Activated naive CD4-positive, alpha-beta T cell (primary cell): ENCODE results near the gene RIPPLY3.
"Not testable (repeated sequence)": the region's sequence is repeated elsewhere in the genome, so short reads cannot be mapped to it uniquely, and the experiment has no call there.

Experiments
- DNase-seq, 4 experiments: peaks; one replicate each; lab custom pipeline; 2025; lab: John Stamatoyannopoulos, UW

The RIPPLY3 gene

DNA sequence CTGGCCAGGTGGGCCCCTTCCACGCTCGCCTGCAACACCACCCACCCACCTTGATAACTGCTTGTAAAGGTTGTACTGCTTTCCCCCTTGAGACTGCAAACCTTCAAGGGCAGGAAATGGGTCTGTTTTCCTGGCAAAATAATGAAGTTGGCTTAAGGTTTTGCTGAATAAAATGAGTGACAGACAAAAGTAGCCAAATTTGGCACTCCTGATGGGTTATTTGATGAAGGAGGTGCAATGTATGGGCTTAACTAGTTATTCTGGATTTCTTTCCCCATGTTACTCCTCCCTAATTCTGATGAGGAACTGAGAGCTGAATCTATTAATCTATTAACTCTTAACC, 25.5 kb upstream of the RIPPLY3 start:
- DNase-seq = no peak

DNA sequence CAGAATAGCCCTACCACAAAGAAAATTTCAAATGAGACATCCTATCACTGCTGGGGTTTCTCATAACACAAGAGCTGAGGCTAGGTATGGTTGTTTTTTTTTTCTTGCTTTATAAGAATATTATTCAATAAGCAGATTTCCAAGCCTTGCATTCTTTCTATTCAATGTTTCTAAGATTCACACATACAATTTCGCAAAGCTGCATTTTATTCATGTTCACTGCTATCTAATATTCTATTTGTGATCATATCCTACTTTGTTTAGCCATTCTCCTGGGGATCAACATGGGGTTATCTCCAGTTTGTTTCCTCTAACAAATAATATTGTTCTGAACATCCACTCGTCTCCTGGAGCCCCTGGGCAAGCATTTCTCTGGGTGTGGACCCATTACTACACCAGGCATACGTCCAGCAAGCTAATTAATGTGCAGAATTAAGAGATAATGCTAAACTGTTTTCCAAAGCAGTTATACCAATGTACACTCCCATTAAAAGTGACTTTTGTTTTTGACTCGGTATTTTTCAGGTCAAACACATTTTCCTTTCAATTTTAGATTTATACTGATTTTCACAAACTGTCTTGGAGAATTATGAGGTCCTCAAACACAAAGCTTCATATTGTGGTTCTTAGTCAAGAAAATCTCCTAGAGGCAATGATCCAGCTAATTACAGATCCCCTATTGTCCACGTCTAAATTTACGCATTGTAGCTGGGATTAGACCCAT, 24.4 kb upstream of the RIPPLY3 start:
- DNase-seq = no peak

DNA sequence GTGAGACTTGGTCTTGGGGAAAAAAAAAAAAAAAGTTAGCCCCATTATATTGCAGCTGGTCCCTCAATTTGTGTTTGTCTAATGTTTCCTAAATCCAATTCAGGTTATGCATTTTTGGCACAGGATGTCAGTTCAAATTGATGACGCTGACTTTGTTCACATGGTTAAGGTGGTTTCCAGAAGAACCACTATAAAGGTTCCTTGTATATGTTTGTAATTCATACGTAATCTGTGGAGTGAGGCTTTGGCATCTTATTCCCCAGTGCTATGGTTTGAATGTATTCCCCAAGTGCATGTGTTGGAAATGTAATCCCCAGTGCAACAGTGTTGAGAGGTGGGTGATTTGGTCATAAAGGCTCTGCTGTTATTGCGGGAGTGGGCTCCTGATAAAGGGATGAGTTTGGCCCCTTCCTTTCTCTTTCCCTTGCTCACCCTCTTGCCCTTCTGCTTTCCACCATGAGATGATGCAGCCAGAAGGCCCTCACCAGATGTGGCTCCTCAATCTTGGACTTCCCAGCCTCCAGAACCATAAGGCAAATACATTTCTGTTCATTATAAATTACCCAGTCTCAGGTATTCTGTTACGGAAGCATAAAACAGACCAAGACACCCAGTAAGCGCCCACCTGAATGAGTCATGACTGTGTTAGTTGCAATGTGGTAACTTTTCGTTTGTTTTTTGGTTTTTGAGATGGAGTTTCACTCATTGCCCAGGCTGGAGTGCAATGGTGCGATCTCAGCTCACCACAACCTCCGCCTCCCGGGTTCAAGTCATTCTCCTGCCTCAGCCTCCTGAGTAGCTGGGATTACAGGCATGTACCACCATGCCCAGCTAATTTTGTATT, 20.5 kb upstream of the RIPPLY3 start:
- no peak for DNase-seq

DNA sequence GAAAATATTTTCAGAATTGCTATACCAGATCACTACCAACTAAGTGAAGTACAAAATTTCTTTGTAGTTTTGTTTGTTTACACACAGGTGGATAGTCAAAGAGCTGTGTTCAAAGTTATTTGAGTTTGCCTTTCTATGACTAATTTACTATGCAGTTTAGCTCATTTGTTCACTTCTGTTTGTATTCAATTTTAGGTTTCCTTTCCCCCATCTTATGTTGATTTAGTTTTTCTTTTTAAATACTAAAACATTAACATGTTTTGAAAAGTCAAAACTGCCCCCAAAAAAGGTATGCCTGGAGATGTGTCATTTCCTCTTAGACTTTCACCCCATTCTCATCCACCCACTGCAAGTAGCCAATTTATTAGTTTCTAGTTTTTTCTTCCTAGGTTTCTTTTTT, 18.7 kb upstream of the RIPPLY3 start:
- DNase-seq = no peak

DNA sequence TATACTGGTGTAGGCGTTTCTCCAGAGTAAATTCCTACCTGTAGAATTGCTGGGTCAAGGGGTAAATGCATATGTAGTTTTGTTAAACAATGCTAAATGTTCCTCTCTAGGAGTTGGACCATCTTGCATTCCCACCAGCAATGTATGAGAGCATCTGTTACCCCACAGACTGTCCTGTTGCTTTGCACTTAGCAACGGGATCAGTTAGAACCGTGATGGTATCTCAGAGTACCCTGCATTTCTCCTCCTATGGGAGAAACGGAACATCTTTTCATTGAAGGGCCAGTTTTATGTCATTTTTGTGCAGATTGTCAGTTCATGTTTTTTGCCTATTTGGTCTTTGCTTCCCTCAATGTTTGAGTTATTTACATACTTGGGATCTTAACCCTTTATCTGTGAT, 18.0 kb upstream of the RIPPLY3 start:
- DNase-seq = no peak

DNA sequence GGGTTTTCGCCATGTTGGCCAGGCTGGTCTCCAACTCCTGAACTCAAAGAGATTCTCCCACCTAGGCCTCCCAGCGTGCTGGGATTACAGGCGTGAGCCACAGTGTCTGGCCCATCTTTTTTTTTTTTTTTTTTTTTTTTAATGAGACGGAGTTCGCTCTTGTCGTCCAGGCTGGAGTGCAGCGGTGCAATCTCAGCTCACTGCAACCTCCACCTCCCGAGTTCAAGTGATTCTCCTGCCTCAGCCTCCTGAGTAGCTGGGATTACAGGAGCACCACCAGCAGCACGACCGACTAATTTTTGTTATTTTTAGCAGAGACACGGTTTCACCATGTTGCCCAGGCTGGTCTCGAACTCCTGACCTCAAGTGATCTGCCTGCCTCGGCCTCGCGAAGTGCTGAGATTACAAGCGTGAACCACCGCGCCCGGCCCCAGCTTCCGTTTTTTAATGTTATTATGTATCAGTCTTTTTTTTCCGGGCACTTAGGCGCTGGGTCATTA, 17.3 kb upstream of the RIPPLY3 start:
- DNase-seq = peak in 1 of 4 experiments; percentile 41

DNA sequence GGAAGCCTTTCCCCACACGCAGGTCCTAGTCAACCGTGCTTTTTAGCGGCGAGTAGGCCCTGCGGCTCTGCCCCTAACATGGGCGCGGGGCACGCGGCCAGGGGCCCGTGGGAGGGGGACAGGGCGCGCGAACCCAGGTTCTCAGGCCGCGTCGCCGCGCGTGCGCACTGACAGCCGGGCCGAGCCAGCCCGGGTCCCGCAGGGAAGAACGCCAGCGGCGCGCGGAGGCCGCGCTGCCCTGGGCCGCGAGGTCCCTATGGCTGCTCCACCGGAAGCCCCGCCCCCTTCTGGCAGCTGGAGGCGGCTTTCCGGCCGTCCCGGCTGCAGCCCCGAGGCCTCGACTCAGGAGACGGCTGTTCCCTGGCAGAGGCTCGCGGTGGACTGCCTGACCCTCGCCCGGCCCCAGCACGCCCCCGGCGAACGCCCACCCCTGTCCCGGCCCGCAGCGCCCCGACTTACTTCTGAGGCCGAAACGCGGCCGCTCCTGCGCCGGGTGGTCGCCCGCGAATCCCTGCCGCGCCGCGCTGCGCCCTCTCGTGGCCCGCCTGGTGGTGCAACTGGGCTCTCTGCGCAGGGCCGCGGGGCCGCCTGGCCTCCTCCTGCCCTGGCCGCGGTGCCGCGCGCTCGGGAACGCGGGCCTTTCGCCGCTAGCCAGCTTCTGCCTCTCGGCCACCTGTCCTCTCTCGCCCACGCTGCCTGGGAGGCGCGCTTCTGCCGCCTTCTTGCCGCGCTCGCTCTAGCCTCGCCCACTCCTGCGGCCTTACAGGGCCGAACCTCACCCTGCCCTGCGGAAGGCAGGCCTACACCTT, 16.6 kb upstream of the RIPPLY3 start:
- peak; percentile 60 to 79 (median 70) for DNase-seq

DNA sequence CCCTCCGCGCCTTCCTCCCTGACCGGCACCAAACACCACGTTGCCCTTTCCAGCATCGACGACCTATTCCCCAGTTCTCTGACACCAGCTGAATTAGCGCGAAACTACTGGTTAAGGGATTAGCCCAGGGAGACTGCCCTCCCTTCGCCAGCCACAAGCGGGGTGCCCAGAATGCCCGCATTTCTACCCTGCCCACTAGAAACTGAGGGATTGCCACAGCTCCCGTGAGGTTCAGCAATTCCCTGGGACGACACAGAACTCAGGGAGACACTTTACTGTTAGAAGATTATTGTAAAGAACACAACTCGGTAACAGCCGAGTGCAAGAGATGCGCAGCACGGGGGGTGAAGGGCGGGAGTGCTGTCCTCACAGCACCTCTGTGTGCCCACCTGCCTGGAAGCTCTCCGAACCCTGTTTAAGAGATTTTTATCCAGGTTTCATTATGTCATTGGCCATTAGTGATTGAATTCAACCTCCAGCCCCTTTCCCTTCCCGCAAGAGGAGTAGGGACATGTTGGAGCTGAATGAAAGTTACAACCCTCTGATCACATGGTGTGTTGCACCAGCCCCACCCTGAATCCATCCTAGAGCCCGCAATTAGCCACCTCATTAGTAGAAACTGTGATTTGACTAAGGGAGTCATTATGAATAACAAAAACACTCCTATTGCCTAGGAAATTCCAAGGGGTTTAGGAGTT, 15.8 kb upstream of the RIPPLY3 start:
- DNase-seq = no peak

DNA sequence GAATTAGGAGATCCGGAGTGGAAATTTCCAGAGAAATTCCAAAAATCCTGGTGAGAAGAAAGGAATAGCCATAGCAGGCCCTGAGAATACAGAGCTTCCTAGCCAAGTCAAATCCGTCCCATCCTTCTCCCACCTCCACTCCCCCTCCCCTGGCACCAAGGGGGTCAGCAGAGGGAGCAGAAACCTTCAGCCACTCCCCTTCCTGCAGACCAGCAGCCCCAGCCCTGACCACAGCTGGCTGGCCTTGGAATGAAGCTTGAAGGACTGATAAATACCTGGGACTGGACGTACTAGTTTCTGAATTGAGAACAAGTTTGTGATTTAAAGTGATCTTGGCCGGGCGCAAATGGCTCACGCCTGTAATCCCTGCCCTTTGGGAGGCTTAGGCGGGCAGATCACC, 13.8 kb upstream of the RIPPLY3 start:
- no peak for DNase-seq

DNA sequence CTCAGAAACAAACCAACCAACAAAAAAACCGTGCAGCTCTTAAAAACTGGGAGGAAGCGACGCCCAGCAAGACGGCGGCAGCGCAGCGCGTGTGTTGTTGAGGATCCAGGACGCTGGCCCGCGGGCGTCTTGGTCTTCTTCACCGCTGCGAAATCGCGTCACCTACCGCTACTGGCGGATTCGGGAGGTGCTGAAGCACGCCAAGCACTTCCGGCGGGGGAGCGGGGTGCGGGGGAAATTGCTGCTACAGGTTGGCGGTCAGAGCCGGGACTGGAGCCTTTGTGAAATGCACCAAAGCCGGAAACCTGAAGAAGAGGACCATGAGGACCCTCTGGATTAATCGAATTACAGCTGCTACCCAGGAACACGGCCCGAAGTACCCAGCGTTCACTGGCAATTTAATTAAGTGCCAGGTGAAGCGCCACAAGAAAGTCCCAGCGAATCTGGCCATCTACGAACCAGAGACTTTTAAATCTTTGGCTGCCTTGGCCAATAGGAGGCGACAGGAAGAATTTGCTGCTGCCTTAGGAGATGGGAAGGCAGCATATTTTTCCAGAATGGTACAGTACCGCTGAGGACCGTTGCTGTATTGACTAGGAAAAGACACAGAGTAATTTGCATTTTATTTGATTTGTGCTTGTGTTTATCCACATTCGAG, 11.9 kb upstream of the RIPPLY3 start:
- no peak for DNase-seq

DNA sequence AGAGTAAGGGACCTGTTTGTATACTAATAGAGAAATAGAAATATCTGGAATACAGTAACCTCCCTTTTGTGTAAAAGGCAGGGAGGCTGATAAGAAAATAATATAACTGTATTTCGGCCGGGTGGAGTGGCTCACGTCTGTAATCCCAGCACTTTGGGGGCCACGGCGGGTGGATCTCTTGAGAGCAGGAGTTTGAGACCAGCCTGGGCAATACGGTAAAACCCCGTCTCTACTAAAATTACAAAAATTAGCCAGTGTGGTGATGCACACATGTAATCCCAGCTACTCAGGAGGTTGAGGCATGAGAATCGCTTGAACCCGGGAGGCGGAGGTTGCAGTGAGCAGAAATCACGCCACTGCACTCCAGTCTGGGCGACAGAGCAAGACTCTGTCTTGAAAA, 11.2 kb upstream of the RIPPLY3 start:
- DNase-seq = not testable (repeated sequence)

DNA sequence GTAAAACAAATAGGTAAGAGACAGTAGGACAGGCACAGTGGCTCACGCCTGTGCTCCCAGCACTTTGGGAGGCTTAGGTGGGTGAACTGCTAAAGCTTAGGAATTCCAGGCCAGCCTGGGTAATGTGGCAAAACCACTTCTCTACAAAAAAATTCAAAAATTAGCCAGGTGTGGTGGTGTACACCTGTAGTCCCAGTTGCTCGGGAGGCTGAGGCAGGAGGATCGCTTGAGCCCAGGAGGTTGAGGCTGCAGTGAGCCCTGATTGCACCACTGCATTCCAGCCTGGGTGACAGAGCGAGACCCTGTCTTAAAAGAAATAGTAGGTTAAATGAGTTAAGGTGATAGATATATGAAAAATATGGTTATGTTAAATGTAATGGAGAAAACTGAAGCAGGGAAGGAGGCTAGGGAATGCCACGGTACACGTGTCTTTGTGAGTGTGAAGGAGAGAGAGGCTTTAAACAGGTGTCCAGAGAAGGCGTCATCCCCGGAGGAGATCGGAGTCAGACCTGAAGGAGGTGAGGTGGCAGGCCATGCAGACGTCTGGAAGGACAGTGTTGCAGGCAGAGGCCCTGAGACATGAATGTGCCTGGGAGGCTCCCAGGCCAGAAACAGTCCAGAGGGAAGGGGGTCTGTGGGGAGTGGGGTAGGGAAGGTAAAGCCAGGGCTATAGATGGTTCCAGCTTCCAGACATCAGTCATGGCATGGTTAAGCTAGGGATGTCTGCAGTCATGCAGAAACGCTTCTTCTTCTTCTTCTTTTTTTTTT, 7.2 kb upstream of the RIPPLY3 start:
- no peak for DNase-seq

DNA sequence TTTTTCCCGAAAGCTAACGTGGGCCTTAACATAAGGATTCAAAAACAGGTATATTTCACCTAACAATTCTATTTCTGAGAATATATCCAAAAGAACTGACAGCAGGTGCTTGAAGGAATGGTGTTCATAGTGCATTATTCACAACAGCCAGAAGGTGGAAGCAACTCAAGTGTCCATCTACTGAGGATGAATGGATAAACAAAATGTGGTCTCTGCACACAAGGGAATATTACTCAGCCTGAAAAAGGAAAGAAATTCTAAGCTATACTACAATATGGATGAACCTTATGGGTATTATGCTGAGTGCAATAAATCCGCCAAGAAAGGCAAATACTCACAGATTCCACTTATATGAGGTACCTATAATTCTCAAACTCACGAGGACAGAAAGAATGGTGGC, 6.1 kb upstream of the RIPPLY3 start:
- DNase-seq = no peak

DNA sequence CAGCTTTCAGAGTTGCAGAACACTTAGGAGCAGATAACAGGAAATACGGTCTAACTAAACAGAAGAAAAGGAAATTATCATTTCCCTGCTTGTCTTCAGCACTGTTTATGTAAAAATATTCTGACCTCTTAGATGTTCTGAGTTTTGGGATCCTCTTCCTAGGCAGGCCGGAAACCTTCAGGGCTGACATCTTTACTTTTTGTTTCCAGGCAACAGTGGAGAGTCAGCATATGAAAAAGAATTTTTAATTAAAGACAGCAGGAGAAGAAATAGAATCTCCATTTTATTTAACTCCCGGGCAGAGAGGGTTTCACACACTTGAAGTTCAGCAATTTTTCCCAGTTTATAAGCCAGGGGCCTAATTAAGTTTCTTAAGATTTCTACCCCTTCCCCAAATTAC, 5.1 kb upstream of the RIPPLY3 start:
- no peak for DNase-seq

DNA sequence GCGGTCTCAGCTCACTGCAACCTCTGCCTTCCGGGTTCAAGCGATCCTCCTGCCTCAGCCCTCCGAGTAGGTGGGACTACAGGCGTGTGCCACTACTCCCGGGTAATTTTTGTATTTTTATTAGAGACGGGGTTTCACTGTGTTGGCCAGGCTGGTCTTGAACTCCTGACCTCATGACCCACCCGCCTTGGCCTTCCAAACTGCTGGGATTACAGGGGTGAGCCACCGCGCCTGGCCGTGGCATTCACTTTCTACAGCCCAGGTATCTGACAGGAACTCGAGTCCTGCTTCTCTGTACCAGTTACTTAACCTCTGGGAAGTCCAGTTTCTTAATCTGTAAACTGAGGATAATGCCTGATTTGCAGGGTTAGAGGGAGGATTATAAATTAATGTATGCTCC, 3.7 kb upstream of the RIPPLY3 start:
- DNase-seq = not testable (repeated sequence)

DNA sequence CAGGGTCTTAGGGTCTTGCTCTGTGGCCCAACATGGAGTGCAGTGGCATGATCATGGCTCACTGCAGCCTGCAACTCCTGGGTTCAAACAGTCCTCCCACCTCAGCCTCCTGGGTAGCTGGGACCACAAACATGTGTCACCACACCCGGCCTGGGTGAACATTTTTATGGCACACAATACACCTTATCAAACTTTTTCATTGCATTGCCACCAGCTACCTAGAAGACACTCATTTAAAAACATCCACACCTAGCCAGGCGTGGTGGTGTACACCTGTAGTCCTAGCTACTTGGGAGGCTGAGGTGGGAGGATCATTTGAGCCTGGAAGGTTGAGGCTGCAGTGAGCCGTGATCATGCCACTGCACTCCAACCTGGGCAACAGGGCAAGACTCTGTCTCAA, 2.6 kb upstream of the RIPPLY3 start:
- not testable (repeated sequence) for DNase-seq

DNA sequence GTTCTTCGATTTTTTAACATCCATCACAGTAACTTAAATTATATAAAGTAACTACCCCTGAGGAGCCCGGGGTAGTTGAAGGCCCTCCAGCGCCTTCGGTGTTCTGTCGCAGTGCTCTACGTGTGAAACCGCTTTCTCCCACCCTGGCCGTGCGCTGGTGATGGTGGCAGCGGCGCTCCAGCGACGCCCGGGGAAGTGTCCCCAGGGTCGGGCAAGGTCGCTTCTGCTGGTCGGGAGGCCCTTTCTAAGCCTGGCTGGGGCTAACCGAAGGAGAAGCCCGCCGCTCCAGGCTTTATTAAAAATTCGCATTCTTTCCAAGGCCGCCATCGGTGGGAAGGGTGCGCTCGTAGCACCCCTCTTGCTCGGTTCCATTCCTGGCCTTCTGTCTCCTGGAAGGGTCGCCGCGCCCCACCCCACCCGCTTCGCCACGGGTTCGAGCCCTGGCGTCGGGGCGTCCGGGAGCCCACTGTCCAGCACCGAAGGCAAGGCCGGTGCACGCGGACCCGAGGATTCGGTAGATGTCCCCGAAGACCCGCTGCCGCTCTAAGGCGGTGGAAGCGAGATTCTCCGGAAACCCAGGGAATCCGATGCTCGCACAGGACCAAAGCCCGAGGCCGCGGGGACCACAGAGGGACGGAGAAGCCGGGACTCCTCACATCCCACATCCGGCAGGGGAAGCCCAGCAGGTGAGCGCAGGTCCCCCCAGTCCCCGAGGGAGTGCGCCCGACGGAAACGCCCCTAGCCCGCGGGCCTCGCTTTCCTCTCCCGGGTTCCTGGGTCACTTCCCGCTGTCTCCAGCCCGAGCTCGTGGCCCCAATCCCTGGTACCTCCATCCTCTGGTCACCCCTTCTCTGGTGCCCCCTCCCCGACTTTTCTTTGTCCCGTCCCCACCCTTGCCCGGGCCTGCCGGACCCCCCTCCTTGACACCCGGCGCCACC, 685 bp upstream of the RIPPLY3 start:
- DNase-seq = no peak

DNA sequence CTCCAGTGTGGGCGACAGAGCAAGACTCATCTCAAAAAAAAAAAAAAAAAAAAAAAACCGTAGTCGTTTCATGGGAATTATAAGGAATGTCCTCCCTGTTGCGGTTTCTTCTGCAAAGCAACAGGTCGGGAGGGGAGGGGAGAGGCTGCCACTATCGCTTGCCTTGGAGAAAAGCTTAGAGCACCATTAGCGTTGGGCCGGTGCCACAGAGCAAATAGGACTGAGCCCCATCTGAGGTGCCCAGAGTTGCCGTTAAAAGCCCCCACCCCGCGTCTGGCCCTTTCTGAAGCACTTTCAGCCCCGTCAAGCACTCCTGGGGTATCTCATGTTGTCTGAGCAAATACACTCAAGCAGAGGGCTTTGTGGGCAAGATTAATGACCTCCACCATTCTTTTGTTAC, 2.2 kb downstream of the RIPPLY3 start:
- DNase-seq = no peak

DNA sequence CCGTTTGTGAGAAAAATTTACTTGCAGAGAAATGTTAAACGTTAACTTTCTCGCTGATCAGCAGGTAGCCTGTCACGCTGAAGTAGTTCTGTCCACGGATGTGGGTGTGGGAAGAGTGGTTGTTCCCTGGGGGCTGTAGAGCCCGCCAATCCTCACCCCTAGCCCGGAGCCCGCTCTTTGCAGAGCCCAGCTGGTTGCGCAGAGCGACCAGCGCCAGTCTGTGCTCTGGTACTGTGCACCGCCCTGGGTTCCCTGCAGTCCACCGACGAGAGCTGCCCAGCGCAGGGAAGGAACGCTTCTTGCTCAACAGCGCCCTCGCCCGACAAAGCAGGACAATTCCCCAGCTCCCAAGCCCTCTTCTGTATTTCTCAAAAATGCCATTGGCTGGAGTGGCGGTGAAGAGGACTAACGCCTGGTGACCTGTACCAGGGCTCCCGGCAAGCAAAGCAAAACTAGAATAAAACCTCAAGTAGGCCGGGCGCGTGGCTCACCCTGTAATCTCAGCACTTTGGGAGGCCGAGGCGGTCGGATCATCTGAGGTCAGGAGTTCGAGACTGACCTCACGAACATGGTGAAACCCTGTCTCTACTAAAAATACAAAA, 3.3 kb downstream of the RIPPLY3 start:
- peak; percentile 37 to 72 (median 50) for DNase-seq
